GM21367 (cell line): Measurements from ENCODE around the gene PRKRIP1.
A peak's percentile ranks its signal among the peaks of the same experiment; 100 is the strongest.
"Not testable (repeated sequence)": the region's sequence is repeated elsewhere in the genome, so short reads cannot be mapped to it uniquely, and the experiment has no call there.

Experiments
- ATAC-seq: cut with Tn5 transposase; IDR thresholded peaks from one replicate; pipeline ENCODE4 v1.9.1; 2021; ENCODE audit not compliant: unreplicated experiment

Gene PRKRIP1

GRCh38 chr7:102455596-102455995 lies 59.4 kb downstream of the PRKRIP1 start:
- ATAC-seq, result no peak

- ATAC-seq, result no peak
Observed at GRCh38 chr7:102456327-102456726, 60.2 kb downstream of the PRKRIP1 start.

GRCh38 chr7:102457352-102457924 lies 61.3 kb downstream of the PRKRIP1 start:
- no peak for ATAC-seq

GRCh38 chr7:102459221-102459844 lies 63.2 kb downstream of the PRKRIP1 start:
- ATAC-seq, result no peak

GRCh38 chr7:102460467-102460866 lies 64.3 kb downstream of the PRKRIP1 start:
- ATAC-seq, result no peak

DNA sequence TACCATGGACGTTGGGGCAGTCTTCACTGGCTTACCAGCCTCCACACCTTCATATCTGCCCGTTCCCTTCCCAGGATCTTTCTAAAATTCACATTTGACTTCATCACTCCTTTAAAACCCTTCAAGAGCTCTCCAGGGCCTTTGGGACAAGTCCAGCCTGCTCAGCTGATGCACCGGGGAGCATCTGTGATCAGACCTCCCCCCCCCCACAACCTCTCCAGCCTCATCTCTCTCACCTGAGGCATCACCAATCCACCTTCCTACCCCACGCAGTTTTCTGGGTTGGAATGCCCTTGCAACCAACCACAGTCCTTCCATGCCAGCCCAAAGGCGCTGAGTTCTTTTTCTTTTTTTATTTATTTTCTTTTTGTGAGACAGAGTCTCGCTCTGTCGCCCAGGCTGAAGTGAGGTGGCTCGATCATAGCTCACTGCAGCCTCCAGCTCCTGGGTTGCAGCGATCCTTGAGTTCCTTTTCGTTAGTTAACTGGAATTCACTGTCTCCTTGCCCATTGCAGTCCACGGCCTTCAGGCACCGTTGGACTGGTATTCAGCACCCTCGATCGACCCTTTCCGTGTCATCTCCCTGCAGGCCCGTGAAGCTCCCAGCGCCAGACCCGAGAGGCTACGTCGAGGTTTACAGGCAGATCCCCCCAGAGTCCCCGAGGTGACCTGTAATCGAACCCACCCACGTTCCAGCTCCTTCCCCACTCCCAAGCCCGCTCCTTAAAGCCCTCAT lies 67.8 kb downstream of the PRKRIP1 start:
- no peak for ATAC-seq

DNA sequence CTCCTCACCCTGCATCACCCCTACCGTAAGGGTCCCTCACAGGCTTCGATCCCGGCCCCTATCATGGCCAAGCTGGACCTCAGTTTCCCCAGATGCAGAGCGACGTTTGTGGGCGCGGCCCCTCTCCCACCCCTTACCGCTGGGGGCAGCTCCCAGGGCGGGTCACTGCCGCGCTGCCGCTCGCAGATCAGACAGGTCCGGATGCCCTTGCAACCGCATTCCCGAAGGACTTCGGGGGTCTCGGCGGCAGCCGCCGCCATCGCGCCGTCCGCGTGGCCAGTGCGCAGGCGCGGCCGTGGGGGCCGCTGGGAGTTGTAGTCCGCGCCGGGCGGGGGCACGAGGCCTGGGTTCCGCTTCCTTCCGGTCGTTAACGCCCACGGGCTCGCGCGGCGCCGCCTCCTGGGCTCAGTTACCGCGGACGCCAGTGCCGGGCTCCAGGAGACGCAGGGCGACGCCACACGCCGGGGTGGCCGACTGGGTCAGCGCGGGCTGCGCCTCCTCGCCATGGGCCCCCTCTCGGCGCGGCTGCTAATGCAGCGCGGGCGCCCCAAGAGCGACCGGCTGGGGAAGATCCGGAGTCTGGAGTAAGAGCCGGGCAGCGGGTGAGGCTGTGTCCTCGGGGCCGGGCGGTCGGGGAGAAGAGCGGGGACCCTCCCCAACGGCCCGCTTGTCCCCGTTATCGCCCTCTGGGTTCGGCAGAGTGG lies 68.6 kb downstream of the PRKRIP1 start, which contains the start of the genes ALKBH4 and LRWD1:
Gene ALKBH4 (minus strand): TSS at position 287 of the 704 bp plus-strand sequence. CDS start 27 bp downstream, at position 260.
Gene LRWD1 (plus strand): TSS at position 408 of the 704 bp plus-strand sequence. CDS start 97 bp downstream, at position 505.
- ATAC-seq, result peak; percentile 82

- no peak for ATAC-seq
Observed at GRCh38 chr7:102466097-102466496, 69.9 kb downstream of the PRKRIP1 start.

DNA sequence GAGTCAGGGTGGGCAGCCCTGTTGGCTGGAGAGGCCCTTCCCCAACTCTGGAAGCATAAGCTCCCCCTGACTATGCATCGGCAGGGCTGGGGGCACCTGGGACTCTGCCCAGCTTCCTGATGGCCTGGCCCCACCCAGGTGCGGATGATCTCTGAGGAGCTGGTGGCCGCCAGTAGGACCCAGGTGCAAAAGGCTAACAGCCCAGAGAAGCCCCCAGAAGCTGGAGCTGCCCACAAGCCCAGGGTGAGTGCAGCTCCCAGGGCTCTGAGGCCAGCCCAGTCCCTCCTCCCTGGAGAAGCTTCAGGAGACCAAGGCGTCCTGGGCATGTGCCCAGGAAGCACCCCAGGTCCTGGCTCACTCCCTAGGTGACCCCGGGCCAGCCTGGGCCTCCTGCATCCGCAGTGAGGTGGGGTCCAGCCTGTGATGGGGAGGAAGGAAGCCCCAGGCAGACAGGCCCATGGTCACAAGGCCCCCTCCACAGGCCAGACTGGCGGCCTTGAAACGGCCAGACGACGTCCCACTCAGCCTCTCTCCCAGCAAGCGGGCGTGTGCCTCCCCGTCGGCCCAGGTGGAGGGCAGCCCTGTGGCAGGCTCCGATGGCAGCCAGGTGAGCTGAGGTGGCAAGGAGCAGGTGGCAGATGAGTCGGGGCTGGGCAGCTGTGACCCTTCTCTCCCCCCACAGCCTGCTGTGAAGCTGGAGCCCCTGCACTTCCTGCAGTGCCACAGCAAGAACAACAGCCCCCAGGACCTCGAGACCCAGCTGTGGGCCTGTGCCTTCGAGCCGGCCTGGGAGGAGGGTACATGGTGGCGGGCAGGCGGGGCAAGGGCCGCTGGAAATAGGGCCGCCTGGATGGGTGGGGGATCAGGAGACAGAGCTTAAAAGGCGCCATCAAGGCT lies 71.7 kb downstream of the PRKRIP1 start:
- ATAC-seq, result no peak

GRCh38 chr7:102468478-102469350 lies 72.6 kb downstream of the PRKRIP1 start:
- ATAC-seq, result no peak

DNA sequence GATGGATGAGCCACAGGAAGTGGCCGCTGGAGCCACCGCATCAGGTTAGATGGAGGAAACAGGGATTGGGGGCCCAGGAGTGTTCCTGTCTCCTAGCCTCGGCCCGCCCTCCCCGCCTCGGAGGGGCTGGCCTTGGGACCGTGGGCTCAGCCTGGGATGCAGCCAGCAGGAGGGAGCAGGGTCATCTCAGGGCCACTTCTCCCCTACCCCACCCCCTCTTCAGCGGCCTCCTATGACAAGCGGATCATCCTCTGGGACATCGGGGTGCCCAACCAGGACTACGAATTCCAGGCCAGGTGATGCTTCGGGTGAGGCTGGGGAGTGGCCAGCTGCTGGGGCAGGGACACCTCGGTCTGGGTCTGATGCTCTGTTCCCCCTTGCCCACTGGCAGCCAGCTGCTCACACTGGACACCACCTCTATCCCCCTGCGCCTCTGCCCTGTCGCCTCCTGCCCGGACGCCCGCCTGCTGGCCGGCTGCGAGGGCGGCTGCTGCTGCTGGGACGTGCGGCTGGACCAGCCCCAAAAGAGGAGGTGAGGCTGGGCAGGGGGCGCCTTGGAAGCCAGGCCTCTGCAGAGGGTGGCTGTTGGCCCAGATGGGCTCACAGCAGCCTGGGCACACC lies 73.3 kb downstream of the PRKRIP1 start:
- no peak for ATAC-seq

- ATAC-seq, result no peak
Observed at GRCh38 chr7:102469972-102470825, 74.0 kb downstream of the PRKRIP1 start.

GRCh38 chr7:102471791-102472125 lies 75.6 kb downstream of the PRKRIP1 start:
- no peak for ATAC-seq

GRCh38 chr7:102472126-102473041 lies 76.2 kb downstream of the PRKRIP1 start:
- ATAC-seq, result no peak

- no peak for ATAC-seq
Observed at GRCh38 chr7:102473271-102473991, 77.3 kb downstream of the PRKRIP1 start.

- not testable (repeated sequence) for ATAC-seq
Observed at GRCh38 chr7:102474116-102474515, 78.0 kb downstream of the PRKRIP1 start.
